ENCODE data around the gene KLK12. TPM values are rescaled to one million over a fixed set of nuclear protein-coding genes. Genes with fewer than 3 reads are reported as not detected.

Gene KLK12
- total and polyA plus RNA-seq, 9 of the 15 experiments (the other 6 are each of a cell fraction or from before 2014, with no cell fraction given), result not detected

DNA sequence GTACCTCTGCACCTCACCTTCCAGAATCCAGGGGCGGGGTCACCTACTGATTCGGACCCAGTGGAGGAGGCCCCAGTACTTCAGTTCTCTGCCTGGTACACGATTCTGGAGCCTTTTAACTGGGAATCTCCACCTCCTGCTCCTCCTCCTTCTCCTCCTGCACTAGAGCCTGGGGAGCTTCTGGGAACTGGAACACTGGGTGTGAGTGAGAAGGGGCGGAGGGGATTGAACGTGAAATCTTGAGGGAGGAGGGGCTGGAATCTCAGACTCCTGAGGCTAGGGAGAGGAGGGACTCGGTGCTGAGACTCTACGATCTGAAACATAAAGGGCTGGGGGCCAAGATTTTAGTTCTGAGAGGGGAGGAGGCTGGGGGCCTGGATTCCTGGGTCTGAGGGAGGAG, 33.3 kb downstream of the KLK12 start, which contains the start of gene KLK8:
Gene KLK8, minus strand, starts transcription at position 90 of the 400 bp plus-strand sequence. CDS start 437 bp downstream, outside the sequence.
- POLR2A ChIA-PET, result interaction anchor here (0.6 to 1.8 kb wide), 3 partner anchors 54 to 197 kb away, joined by 3 to 11 read pairs (median 3); no protein-coding TSS in a partner anchor
- no peaks in the 10 kb centered on the region for H3K9me1 ChIP-seq (ENCODE audit: control insufficient read depth, insufficient read depth, low read length)
- BruUV-seq (replicated peaks), result no TSS peak
- no peaks in the 10 kb centered on the region for H3K9me3 ChIP-seq (replicated peaks; ENCODE audit: control insufficient read depth, insufficient read depth, low read depth, low read length)
- H3K36me3 ChIP-seq (ENCODE audit: control insufficient read depth, insufficient read depth, low read length), result no peaks in the 10 kb centered on the region
- peak within 1 kb of the TSS; percentile 53 to 87 for H3K9ac ChIP-seq (ENCODE audit: insufficient read depth in 1 of 2, low read depth in 2 of 2, low read length in 2 of 2)
- DNase-seq (ENCODE audit: extremely low read depth in 1 of 4, low spot score in 3 of 4) (no peak), FAIRE-seq (no peak), ATAC-seq (no peak)
- H3K4me3 ChIP-seq, result peak within 1 kb of the TSS; percentile 26
- peaks cover 19 to 32% of the 10 kb centered on the region in 2 experiments; a peak in 4 of 5 replicates for H3K4me1 ChIP-seq (replicated peaks in 1 of 2; ENCODE audit: control insufficient read depth in 2 of 2, insufficient read depth in 2 of 2, low read length in 2 of 2)
- H3K79me2 ChIP-seq (ENCODE audit: control insufficient read depth, insufficient read depth, low read length), result no peaks in the 10 kb centered on the region
- H3K27ac ChIP-seq (ENCODE audit: extremely low read depth, low read depth, low read length), result peak within 1 kb of the TSS; percentile 38; the same call in 1 of the 3 replicates
- in situ Hi-C loops (cut with MboI) (no loop called here), intact Hi-C loops (cut with micrococcal nuclease) (no loop called here)
- peaks cover 0 to 11% of the 10 kb centered on the region in 2 experiments; a peak in 3 of 5 replicates for H3K27me3 ChIP-seq (ENCODE audit: control insufficient read depth in 2 of 2, insufficient read depth in 2 of 2, low read length in 2 of 2)
- H4K20me1 ChIP-seq (replicated peaks; ENCODE audit: control insufficient read depth, insufficient read depth, low read length), result no peaks in the 10 kb centered on the region
- WGBS (ENCODE audit: insufficient coverage, low coverage, missing lambda C conversion rate), result 29% methylated on average over 7 of the region's 7 CpGs
- CTCF ChIA-PET (ENCODE audit: low intra/inter-chr PET ratio), result no interaction called here
- peak within 1 kb of the TSS; percentile 88 for H3K4me2 ChIP-seq (ENCODE audit: insufficient read depth, low read length)
- peak within 1 kb of the TSS; percentile 97 for H2AFZ ChIP-seq (ENCODE audit: low read depth, low read length)
- TF ChIP-seq ZNF282 (CRISPR knock-in tag; IDR thresholded peaks at IDR 0.05), result no peak
- TF ChIP-seq TSC22D4 (tag; IDR thresholded peaks at IDR 0.05), result no peak
- TF ChIP-seq TFAM (CRISPR knock-in tag; conservative IDR thresholded peaks at IDR 0.05), result no peak
- no peak for TF ChIP-seq CTBP1 (IDR thresholded peaks at IDR 0.05; ENCODE audit: borderline replicate concordance)
- TF ChIP-seq, protein P1, sequence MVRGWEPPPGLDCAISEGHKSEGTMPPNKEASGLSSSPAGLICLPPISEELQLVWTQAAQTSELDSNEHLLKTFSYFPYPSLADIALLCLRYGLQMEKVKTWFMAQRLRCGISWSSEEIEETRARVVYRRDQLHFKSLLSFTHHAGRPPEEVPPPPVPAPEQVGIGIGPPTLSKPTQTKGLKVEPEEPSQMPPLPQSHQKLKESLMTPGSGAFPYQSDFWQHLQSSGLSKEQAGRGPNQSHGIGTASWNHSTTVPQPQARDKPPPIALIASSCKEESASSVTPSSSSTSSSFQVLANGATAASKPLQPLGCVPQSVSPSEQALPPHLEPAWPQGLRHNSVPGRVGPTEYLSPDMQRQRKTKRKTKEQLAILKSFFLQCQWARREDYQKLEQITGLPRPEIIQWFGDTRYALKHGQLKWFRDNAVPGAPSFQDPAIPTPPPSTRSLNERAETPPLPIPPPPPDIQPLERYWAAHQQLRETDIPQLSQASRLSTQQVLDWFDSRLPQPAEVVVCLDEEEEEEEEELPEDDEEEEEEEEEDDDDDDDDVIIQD (CRISPR knock-in tag; IDR thresholded peaks at IDR 0.05), result no peak
- TF ChIP-seq, protein P2, sequence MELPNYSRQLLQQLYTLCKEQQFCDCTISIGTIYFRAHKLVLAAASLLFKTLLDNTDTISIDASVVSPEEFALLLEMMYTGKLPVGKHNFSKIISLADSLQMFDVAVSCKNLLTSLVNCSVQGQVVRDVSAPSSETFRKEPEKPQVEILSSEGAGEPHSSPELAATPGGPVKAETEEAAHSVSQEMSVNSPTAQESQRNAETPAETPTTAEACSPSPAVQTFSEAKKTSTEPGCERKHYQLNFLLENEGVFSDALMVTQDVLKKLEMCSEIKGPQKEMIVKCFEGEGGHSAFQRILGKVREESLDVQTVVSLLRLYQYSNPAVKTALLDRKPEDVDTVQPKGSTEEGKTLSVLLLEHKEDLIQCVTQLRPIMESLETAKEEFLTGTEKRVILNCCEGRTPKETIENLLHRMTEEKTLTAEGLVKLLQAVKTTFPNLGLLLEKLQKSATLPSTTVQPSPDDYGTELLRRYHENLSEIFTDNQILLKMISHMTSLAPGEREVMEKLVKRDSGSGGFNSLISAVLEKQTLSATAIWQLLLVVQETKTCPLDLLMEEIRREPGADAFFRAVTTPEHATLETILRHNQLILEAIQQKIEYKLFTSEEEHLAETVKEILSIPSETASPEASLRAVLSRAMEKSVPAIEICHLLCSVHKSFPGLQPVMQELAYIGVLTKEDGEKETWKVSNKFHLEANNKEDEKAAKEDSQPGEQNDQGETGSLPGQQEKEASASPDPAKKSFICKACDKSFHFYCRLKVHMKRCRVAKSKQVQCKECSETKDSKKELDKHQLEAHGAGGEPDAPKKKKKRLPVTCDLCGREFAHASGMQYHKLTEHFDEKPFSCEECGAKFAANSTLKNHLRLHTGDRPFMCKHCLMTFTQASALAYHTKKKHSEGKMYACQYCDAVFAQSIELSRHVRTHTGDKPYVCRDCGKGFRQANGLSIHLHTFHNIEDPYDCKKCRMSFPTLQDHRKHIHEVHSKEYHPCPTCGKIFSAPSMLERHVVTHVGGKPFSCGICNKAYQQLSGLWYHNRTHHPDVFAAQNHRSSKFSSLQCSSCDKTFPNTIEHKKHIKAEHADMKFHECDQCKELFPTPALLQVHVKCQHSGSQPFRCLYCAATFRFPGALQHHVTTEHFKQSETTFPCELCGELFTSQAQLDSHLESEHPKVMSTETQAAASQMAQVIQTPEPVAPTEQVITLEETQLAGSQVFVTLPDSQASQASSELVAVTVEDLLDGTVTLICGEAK (IDR thresholded peaks at IDR 0.05), result no peak
- TF ChIP-seq, protein P2 (CRISPR knock-in tag; IDR thresholded peaks at IDR 0.05), result no peak
- TF ChIP-seq ZBTB17 (CRISPR knock-in tag; IDR thresholded peaks at IDR 0.05), result no peak
- no peak for TF ChIP-seq HCFC1 (IDR thresholded peaks at IDR 0.05; ENCODE audit: low read depth, low read length)
- no peak for TF ChIP-seq CAMTA2 (CRISPR knock-in tag; conservative IDR thresholded peaks at IDR 0.05)

Measured in K562 (cell line).